Mammary epithelial cell (primary cell): Measurements from ENCODE around the gene YTHDC2.

ENCODE experiments used
- CTCF ChIP-seq, 2 donors: IDR thresholded peaks in 1 of 2; conservative IDR thresholded peaks in 1 of 2; 2 replicates each; pipeline ENCODE4 v1.5.1; 2011 to 2012; ENCODE audit warnings: inconsistent platforms in 2 of 2, low read length in 2 of 2, mild to moderate bottlenecking in 2 of 2, control low read depth in 1 of 2, low read depth in 1 of 2; ENCODE audit not compliant: insufficient read depth in 1 of 2; ENCODE audit errors: extremely low read depth in 1 of 2
- EZH2 ChIP-seq: IDR thresholded peaks from 2 replicates; pipeline ENCODE4 v1.6.1; 2012; ENCODE audit warnings: low read length, inconsistent platforms, borderline replicate concordance

- TF ChIP-seq CTCF (conservative IDR thresholded peaks at IDR 0.05 in 1 of 2, IDR thresholded peaks at IDR 0.05 in 1 of 2; ENCODE audit: extremely low read depth in 1 of 2, insufficient read depth in 1 of 2, low read depth in 1 of 2, low read length in 2 of 2) (no peak), EZH2 (no peak)
Measured at GRCh38 chr5:113493446-113493845, 20.0 kb upstream of the YTHDC2 start.
